Eye (tissue), 1 donor: ENCODE data around the gene SPATC1L.
"Not testable (repeated sequence)": the region's sequence is repeated elsewhere in the genome, so short reads cannot be mapped to it uniquely, and the experiment has no call there.

Experiments used
- DNase-seq: peaks from one replicate; pipeline ENCODE4 v3.0.0-alpha.2; 2015

The SPATC1L gene

DNA sequence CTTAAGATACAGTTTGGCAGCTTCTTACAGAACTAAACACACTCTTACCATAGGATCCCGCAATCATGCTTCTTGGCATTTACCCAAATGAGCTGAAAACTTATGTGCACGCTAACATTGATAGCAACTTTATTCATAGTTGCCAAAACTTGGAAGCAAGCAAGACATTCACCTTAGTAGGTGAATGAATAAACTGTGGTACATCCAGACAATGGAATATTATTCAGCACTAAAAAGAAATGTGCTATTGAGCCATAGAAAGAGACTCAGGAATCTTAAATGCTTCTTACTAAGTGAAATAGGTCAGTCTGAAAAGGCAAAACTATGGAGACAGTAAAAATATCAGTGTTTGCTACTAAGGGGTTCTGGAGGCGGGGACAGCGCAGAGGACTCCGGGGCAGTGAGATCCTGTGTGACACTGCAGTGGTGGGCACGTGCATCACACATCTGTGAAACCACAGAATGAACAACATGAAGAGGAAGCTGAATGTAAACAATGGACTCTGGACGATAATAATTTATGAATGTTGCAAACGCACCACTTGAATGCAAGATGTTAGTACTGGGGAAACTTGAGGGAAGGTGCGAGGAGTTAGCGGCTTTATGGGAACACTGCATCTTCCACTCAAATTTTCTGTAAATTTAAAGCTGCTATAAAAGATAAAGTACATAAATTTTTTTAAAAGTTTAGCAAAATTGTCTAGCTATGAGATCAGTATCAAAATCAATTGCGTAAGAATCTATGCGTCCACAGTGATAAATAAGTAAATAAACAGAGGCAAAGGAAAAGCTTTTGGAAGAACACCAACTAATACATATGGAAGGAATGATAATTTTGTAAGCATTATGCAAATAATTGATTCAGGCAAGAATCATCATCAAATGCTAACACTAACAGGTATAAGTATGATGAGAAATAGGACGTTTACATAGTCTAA lies 15.4 kb upstream of the SPATC1L start:
- DNase-seq = no peak

DNA sequence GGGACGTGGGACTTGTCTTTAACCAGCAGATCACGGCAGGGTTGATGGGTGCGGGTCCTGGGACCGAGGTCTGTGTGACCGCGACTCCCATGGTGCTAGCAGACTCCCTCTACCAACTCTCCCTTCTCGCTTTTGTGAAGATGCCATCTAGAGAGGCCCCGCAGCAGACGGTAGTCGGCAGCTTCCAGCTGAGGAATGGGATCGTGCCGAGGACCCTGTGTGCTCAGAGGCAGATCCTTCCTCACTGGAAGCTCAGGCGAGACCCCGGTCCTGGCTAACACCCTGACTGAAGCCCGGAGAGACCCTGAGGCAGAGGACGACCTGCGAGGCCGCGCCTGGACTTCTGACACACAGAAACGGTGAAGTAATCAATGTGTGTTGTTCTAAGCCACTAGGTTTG lies 12.5 kb upstream of the SPATC1L start:
- DNase-seq = no peak

DNA sequence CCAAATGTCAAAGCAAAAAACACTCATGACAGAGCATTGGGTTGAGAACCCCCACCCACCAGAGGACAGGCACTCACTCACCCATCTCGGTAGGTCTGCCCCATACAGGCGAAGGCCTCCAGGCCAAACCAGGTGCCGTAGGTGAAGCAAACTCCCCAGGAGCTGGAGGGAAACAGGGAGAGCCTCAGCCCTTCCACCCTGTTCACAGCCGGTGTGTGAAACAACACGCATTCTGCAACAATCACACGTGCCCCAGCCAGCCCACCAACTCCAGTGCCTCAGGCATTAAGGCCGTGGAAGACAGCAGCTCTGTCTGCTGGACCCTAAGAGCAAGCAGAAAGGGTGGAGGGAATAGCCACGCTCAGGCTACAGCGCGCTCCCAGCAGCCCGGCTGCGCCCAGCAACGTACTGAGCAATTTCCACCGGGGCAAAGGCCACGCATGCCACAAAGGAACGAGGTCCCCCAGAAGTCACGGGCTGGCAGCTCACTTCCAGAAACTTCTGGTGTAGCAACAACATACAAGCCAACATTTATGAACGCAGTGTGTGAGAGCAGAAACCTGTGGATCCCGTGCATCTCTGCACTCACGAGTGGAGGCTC lies 11.4 kb upstream of the SPATC1L start:
- DNase-seq = no peak

DNA sequence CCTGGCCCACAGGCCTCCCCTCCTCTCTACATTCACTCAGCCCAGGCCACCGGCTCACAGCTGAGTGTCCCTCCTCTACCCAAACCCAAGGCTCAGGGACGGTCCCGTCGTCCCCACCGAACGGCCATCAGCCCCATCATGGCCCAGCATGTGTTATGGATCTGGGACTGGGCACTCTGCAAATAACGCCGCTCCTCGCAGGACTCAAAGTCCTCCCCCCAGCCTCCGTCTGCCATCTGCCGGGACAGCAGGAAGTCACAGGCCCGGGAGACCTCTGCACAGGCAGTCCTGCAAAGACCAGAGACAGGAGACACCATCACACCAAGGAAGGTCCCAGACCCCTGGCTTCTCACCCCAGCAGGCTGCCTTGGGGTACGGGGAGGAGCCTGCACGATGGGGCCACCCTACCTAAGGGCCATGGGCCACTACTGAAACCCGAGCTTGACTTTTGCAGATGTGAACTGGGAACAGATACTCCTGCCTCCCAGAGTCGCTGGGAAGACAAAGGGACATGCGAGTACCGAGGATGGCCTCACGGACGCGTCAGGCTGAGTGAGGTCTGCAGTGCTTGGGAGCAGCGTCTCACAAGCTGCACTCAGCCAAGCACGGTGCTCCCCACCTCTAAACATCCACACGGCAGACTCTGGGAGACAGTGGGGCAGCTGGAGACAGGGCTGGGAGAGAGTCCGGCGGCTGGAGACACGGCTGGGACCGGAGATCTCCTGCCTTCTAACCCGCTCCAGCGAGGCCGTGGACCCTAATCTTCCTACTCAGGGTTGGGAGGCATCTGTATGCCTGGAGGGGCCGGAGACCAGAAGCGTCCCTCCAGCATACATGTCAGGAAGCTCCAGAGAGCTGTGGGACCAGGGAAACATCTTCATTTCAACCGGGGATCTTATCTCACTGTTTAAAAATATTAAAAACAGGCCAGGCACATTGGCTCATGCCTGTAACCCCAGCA lies 10.4 kb upstream of the SPATC1L start:
- DNase-seq = no peak

DNA sequence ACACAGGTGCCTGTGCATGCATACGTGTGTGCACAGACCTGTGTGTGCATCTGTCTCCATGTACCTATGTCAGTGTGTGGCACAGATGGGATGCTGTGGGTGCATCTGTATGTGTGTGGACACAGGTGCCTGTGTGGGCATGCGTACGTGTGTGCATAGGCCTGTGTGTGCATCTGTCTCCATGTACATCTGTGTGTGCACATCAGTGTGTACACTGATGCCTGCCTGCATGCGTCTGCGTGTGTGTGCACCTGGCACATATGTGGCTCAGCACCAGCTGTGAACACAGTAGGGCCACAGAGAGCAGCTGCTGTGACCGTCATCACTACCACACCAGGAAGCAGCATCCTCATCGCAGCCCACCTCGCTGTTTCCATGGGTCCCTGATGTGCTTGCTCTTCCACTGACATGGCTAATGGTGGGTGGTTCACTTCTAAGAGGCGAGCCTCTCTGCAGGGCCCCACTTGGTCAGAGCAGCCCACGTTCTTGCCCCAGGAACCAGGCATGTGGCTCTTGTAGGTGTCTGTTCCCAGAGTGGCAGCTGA lies 9.6 kb upstream of the SPATC1L start:
- DNase-seq = no peak

DNA sequence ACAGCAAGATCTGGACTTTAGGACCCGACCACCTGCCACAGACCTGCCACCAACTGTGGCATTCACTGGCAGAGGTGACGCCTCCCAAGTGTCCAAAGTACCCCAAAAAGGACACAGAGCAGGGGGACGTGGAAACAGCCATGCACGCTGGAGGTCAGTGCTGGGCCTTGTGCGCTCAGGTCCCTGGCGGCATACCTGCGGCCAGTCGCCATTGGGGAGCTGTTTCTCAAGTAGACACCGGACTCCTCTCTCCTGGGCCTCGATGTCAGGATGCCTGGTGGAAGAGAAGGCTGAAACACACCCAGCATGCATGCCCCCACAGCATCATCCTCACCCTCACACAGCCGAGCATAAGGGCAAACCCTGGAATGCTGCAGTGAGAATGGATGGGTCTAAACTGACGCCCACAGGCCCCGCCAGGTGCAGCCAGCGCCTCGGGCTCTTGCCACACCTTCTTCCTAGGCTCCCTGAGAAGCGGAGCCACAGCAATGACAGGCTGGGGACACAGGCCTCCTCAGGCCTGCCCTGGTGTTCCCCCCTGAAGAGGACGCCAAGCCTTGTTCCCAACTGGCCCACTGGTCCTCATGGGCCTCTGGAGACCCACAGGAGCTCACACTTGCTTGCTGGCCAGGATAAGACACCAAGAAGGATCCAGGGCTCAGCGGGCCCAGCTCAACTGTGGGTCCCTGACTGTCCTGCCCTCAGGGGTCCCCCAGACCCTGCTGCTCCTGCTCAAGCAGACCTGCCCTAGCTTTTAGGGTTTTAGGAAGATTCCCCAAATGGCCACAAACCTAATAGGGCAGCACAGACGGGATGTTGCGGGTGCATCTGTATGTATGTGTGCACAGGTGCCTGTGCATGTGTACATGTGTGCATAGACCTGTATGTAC lies 7.7 kb upstream of the SPATC1L start:
- no peak for DNase-seq

DNA sequence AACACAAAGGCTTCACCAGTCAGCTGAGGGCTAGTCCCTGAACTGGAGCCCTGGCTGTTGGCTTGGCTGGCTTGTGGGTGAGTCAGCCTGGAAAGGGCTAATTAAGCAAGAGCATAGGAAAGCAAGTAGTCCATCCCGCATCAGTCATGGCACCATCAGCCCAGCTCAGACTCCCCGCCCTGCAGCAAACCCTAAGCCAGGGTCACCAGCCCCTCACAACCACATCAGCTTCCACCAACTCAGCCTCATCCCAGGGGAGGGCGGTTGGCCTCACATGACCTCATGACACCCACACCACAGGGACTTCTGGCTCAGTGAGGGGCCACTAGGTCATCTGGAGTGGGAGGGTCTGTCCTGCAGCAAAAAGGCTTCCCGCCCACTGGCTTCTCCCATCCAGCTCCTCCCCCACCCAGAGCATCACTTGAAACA lies 7.0 kb upstream of the SPATC1L start:
- no peak for DNase-seq

DNA sequence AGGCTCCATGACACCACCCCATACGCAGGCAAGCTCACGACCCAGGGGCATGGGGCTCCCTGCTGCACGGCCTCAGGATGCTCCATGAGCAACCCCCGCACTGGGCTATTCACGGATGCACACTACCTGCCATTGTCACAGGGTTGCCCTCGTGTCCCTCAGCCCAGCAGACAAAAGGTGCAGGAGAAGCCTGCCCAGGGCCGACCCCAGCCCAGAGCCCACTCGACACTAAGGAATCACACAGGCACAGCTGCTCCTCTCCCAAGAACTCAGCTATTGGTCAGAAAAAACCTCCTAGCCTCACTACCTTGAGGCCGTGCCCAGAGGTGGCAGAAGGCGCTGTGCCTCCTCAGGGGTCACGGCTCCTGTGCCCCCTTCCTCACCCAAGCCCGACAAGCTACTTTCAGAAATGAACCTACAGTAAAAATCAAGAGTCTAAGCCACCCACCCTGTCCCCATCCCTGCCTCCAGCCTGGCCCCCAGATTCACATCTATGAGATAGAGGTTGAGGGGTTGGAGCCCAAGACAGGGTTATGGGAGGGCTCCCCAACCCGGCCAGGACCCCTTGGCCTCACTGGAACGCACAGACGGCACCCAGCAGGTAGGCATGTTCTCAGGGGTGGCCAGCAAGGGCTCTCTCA lies 6.4 kb upstream of the SPATC1L start:
- DNase-seq = no peak

DNA sequence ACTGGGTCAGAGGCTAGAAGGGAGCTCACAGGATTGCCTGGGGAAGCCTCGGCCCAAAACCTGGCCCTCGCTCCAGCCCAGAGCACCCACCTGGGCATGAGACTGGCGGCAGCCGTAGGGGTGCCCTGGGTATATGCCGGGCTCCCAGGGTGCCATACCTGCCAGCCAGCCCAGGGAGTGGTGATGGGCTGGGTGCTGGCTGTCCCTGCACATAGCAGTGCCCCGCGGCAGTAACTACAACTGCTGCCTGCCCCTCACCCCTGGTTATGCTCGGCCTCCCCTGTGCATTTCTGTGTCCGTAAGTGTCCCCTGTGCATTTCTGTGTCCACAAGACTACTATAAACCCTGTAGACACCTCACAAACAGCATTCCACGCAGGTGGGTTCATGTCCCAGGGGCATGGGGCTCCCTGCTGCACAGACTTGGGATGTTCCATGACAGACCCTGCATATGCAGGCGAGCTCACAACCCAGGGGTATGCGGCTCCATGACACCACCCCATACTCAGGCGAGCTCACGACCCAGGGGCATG lies 5.8 kb upstream of the SPATC1L start:
- DNase-seq = no peak

DNA sequence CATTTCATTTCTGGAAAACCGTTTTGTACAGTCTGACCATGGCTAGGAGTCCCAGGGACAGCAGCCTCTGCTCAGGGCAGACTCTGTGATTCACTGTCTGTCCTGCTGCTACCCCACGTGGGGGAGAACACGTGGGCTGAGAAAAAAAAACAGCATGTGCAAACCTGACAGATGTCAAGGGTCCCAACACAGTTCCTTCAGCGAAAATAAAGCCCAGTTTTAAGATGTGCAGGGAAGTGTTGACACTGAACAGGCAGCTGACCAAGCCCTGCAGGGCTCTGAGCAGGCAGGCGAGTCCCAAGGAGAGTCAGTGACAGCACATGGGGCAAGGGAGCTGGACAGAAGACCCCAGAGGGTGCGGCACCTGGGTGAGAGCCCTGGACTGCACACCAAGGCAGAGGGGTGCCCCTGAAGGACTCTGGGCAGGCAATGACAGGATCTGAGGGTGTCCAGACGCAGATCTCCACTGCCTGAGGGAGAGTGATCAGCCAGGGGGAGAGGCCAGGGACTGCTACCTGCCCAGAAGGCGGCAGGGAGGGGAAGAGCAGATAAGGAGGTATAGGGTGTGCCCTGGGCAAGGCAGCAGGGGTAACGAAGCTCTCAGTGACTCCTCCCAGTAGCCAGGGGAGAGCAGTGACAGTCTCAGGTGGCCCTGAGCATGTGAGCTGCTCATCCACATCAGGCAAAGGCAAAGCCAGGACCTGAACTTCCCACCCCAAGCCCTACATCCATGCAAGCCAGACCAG lies 5.1 kb upstream of the SPATC1L start:
- no peak for DNase-seq

DNA sequence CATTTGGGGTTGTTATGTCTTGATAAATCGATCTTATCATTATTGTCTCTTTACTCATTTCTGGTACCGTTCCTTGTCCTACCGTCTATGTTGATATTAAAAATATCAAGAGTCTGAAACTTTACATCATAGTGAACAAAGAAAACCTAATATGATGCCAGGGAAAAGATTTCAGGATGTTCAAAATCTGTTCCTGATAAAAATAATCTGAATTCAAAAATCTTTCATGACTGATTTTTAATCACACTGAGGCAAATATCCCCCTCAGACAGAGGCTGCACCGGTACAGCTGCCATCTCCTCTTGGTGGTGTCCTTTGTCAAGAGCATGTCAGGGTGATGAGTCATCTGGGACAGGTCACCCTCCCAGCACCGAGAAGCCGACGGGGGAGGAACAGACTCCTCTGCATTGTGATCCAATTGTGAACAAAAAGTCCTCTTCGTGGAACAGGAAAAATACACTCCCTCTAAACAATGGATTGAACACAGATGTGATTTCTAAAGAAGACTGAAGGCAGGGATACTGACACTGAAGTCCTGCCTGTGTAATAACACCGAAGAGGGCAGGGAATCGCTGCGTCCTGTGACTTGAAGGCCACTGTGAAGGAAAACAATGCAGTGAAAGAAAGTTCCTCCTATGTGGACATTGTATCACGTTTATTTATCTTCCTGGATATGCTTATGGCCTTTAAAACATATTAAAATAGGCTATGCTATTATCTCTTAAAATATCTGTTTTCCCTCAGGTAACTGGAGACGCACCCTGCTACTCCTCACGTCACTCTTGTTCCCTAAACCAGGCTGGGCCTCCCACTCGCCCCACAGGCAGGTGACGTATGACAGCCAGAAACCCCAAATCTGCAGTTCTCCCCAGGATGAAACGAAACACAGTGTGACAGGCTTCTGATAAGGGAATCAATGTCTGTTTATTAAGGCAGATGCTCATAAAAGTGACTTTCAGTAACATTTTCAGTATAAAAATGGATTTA lies 4.3 kb upstream of the SPATC1L start:
- DNase-seq = peak; percentile 45

DNA sequence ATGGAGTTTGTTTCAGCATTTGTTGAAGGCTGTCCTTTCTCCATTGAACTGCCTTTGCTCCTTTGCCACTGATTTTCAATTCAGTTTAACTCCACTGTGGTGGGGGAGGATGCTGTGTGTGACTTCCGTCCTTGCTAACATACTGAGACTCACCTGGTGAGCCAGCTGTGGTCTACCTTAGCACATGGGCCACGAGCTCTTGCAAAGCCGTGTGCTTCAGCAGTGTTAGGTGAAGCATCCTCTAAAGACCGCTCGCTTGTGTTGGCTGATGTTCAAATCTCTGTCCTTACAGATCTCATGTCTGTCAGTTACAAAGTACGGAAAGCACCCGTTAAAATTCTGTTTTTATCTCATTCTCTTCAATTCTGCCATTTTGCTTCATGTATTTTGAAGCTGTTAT lies 3.6 kb upstream of the SPATC1L start:
- DNase-seq = no peak

DNA sequence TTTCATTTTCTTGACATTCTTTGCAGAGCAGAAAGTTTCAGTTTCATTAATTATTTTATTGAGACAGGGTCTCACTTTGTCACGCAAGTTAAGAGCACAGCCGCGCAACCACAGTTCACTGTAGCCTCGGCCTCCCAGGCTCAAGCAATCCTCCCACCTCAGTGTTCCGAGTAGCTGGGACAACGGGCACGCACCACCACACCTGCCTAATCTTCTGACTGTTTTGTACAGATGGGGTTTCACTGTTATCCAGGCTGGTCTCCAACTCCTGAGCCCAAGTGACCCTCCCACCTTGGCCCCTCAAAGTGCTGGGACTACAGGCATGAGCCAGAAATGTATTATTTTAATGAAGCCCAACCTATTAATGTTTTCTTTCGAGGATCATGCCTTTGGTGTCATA lies 3.0 kb upstream of the SPATC1L start:
- DNase-seq = no peak

DNA sequence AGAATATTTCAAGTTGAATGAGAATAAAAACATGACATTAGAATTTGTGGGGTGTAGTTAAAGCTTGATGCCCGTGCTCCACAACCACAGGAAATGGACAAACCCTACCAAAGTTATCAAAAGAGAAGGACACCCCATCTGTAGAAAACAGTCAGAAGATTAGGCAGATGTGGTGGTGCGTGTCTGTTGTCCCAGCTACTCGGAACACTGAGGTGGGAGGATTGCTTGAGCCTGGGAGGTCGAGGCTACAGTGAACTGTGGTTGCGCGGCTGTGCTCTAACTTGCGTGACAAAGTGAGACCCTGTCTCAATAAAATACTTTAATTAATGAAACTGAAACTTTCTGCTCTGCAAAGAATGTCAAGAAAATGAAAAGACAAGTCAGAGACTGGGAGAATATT lies 1.5 kb upstream of the SPATC1L start:
- no peak for DNase-seq

DNA sequence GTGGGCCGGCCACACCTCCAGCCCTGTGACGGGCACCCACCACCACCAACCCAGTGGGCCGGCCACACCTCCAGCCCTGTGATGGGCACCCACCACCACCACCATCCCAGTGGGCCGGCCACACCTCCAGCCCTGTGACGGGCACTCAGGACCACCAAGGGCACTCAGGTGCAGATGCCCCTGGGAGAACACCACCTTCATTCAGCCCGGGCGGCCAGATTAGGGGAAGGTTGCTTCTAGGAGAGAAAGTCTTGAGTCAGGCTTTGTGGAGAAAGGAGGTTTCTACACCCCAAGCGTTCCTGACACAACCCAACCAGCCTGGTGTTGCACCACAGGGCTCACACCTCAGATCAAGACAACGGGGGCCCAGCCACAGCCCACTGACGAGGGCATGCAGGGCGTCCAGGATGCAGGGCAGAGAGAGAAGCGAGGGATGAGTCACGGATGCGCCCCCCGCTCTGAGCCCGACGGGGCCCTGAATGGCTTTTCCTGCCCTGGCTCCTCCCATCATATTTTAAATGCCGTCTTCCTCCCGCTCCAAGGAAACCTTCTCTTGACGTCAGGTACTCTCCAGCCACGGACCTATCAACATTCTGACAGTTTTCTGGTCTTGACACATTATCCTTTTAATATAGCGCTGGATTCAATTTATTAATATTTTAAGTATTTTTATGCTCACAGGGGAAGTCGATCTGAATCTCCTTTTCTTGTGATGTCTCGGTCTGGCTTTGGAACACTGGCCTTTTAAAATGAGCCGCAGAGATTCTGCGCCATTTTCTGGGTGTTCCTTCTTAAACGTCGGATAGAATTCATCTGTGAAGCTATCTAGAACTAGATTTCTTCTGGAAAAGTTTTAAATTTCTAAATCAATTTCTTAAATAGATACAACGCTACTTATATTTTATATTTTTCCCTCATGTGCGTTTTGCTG lies 631 bp upstream of the SPATC1L start:
- peak; percentile 76 for DNase-seq

DNA sequence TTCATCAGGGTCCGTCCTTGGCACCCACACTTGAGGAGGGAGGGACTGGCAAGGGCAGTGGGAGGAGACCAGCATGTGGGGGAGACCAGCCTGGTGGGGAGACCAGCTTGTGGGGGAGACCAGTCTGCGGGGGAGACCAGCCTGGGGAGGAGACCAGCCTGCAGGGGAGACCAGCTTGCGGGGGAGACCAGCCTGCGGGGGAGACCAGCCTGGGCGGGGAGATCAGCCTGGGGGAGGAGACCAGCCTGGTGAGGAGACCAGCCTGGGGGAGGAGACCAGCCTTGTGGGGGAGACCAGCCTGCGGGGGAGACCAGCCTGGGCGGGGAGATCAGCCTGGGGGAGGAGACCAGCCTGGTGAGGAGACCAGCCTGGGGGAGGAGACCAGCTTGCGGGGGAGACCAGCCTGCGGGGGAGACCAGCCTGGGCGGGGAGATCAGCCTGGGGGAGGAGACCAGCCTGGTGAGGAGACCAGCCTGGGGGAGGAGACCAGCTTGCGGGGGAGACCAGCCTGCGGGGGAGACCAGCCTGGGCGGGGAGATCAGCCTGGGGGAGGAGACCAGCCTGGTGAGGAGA lies 836 bp downstream of the SPATC1L start:
- DNase-seq = not testable (repeated sequence)

DNA sequence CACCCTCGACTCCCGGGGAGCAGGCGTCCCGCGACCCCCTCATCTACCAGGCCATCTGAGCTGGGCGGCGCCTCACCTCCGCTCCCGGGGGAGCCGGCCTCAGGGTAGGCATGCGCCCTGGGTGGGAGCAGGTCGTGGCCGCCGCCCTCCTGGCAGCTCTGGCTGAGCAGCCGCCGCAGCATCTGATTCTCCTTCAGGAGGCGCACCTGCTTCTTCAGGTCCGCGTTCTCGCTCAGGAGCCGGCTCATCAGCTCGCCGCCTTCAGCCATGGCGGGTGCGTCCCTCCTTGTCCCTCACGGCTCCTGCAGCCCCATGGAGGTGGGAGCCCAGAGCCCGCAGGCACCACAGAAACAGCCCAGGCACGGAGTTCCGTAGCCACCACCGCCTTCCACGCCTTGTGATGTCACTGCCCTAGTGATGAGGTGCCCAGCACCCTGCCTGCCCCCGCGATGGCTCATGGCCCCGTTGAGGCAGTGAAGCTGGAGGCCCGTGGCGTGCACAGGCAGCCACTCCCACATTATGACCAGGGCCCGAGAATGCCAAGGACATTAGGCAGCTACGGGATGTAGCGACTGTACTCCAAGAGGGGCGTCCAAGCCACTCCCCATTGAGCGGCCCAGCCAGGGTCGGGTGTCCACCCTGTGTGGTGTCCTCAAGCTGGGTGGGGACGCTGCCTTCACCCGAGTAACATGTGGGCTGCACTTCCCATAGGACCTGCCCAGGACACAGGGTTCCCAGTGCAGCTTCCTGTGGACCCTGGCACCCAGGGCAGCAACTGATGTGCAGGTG lies 1.5 kb downstream of the SPATC1L start:
- no peak for DNase-seq
